ENCODE results near the gene LRP1B. TPM values are rescaled to one million over a fixed set of nuclear protein-coding genes. Genes with fewer than 3 reads are reported as not detected.

Gene LRP1B
- total RNA-seq, 2 donors from 2014 or later = 0.79 to 1.8 TPM

- Histone ChIP-seq H3K27ac (ENCODE audit: low read depth, low read length) (no peak overlapping the region), H3K27me3 (ENCODE audit: control insufficient read depth, insufficient read depth, low read length, poor library complexity, severe bottlenecking) (no peaks in the 10 kb centered on the region), H3K4me1 (ENCODE audit: control insufficient read depth, insufficient read depth, low read length) (no peaks in the 10 kb centered on the region), H3K9ac (ENCODE audit: extremely low read depth, low read length, poor library complexity, severe bottlenecking) (no peak overlapping the region), H3K4me3 (ENCODE audit: low read length) (no peak overlapping the region), H3K36me3 (ENCODE audit: control insufficient read depth, insufficient read depth, low read length) (no peaks in the 10 kb centered on the region), H3K9me3 (ENCODE audit: control insufficient read depth, low read length) (no peaks in the 10 kb centered on the region)
- Mint-ChIP-seq H3K36me3 (ENCODE audit: low read depth) (no peaks in the 10 kb centered on the region), H3K4me1 (peaks cover 5% of the 10 kb centered on the region), H3K9me3 (no peaks in the 10 kb centered on the region), H3K4me3 (no peak overlapping the region), H3K27ac (no peak overlapping the region), H3K27me3 (ENCODE audit: insufficient read depth) (no peaks in the 10 kb centered on the region)
- DNase-seq = no peak
- WGBS, 2 experiments (ENCODE audit: insufficient coverage in 1 of 2, insufficient read length in 1 of 2) = 89 to 93% methylated on average over 7 of the region's 7 CpGs
- TF ChIP-seq CTCF (conservative IDR thresholded peaks at IDR 0.05) = no peak
These were observed 1591.5 kb downstream of the LRP1B start for GRCh38 chr2:140539242-140539875.

- Histone ChIP-seq H3K36me3 (ENCODE audit: control insufficient read depth, insufficient read depth, low read length) (no peaks in the 10 kb centered on the region), H3K4me3 (ENCODE audit: low read length) (no peak overlapping the region), H3K27ac (ENCODE audit: low read depth, low read length) (no peak overlapping the region), H3K9ac (ENCODE audit: extremely low read depth, low read length, poor library complexity, severe bottlenecking) (no peak overlapping the region), H3K27me3 (ENCODE audit: control insufficient read depth, insufficient read depth, low read length, poor library complexity, severe bottlenecking) (no peaks in the 10 kb centered on the region), H3K9me3 (ENCODE audit: control insufficient read depth, low read length) (no peaks in the 10 kb centered on the region), H3K4me1 (ENCODE audit: control insufficient read depth, insufficient read depth, low read length) (no peaks in the 10 kb centered on the region)
- TF ChIP-seq CTCF (conservative IDR thresholded peaks at IDR 0.05) = no peak
- H3K4me1 Mint-ChIP-seq = no peaks in the 10 kb centered on the region
- no peak overlapping the region for H3K4me3 Mint-ChIP-seq
- H3K36me3 Mint-ChIP-seq (ENCODE audit: low read depth) = no peaks in the 10 kb centered on the region
- 72% methylated on average over 2 of the region's 2 CpGs; no CpG with 5 or more reads in 1 of the 2 experiments for WGBS, 2 experiments (ENCODE audit: insufficient coverage in 1 of 2, insufficient read length in 1 of 2)
- no peaks in the 10 kb centered on the region for H3K9me3 Mint-ChIP-seq
- DNase-seq = no peak
- no peak overlapping the region for H3K27ac Mint-ChIP-seq
- H3K27me3 Mint-ChIP-seq (ENCODE audit: insufficient read depth) = no peaks in the 10 kb centered on the region
These were observed 1601.1 kb downstream of the LRP1B start for GRCh38 chr2:140529706-140530105.

DNA sequence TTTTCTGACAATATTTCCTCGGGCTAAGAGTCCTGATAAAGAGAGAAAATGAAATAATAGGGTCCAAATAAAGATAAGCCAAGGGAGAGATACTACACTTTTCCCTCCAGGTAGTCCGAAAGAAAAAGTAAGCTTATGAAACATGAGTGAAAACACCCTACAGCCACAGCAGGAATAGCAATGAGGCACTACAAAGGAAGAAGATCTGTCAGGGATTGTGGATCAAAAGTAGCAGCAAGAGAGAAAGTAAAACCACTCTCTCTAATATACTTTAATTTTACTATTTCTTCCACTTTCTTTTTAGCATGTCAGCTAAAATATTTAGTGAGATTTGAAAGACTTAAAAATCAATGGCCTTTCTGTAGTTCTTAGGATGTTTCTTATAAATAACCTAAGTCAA, 1601.8 kb downstream of the LRP1B start:
- TF ChIP-seq CTCF (conservative IDR thresholded peaks at IDR 0.05) = no peak
- Mint-ChIP-seq H3K27me3 (ENCODE audit: insufficient read depth) (no peaks in the 10 kb centered on the region), H3K36me3 (ENCODE audit: low read depth) (no peaks in the 10 kb centered on the region), H3K27ac (no peak overlapping the region), H3K4me3 (no peak overlapping the region), H3K4me1 (no peaks in the 10 kb centered on the region), H3K9me3 (no peaks in the 10 kb centered on the region)
- Histone ChIP-seq H3K9me3 (ENCODE audit: control insufficient read depth, low read length) (no peaks in the 10 kb centered on the region), H3K4me1 (ENCODE audit: control insufficient read depth, insufficient read depth, low read length) (no peaks in the 10 kb centered on the region), H3K36me3 (ENCODE audit: control insufficient read depth, insufficient read depth, low read length) (no peaks in the 10 kb centered on the region), H3K27ac (ENCODE audit: low read depth, low read length) (no peak overlapping the region), H3K9ac (ENCODE audit: extremely low read depth, low read length, poor library complexity, severe bottlenecking) (no peak overlapping the region), H3K4me3 (ENCODE audit: low read length) (no peak overlapping the region), H3K27me3 (ENCODE audit: control insufficient read depth, insufficient read depth, low read length, poor library complexity, severe bottlenecking) (no peaks in the 10 kb centered on the region)
- DNase-seq = no peak
- WGBS, 2 experiments (ENCODE audit: insufficient coverage in 1 of 2, insufficient read length in 1 of 2) = 86 to 88% methylated on average over 1 to 2 of the region's 2 CpGs
